ENCODE data around the gene BHLHA15. TPM values are rescaled to one million over a fixed set of nuclear protein-coding genes. Genes with fewer than 3 reads are reported as not detected.

The BHLHA15 gene
- total RNA-seq, 1 experiment from 2014 or later: 5.2 TPM

- no peaks in the 10 kb centered on the region for H4K20me1 ChIP-seq (ENCODE audit: insufficient read depth)
- intact Hi-C loops (cut with micrococcal nuclease): no loop called here
- H3K4me1 ChIP-seq (ENCODE audit: control insufficient read depth in 1 of 2, insufficient read depth in 2 of 2, low read length in 2 of 2): no peaks in the 10 kb centered on the region
- ATAC-seq (no peak), DNase-seq (ENCODE audit: low read depth, low spot score) (no peak)
- no peak overlapping the region for H3K9ac ChIP-seq (ENCODE audit: low read length)
- peaks cover 0 to 4% of the 10 kb centered on the region in 2 experiments; a peak in 1 of 4 replicates for H3K36me3 ChIP-seq (ENCODE audit: control insufficient read depth in 1 of 2, insufficient read depth in 2 of 2, low read length in 2 of 2)
- TF ChIP-seq ZNF274 (IDR thresholded peaks at IDR 0.05; ENCODE audit: low read depth, low read length) (no peak), EZH2 (IDR thresholded peaks at IDR 0.05) (no peak), EZH2phosphoT487 (IDR thresholded peaks at IDR 0.05; ENCODE audit: borderline replicate concordance) (no peak), MAX (IDR thresholded peaks at IDR 0.05) (no peak), ELF1 (IDR thresholded peaks at IDR 0.05; ENCODE audit: borderline replicate concordance, low read depth) (no peak), CBX3 (IDR thresholded peaks at IDR 0.05; ENCODE audit: low read depth) (no peak), YY1 (IDR thresholded peaks at IDR 0.05; ENCODE audit: extremely low read depth, insufficient replicate concordance, low read depth, low read length) (no peak), TCF7L2 (IDR thresholded peaks at IDR 0.05; ENCODE audit: borderline replicate concordance, extremely low read depth, insufficient read depth, insufficient read length) (no peak), SIN3A (IDR thresholded peaks at IDR 0.05; ENCODE audit: low read depth) (no peak), FOSL1 (IDR thresholded peaks at IDR 0.05; ENCODE audit: low read depth) (no peak), RAD21 (IDR thresholded peaks at IDR 0.05; ENCODE audit: low read depth) (no peak), ZFX (IDR thresholded peaks at IDR 0.05) (no peak), ATF3 (IDR thresholded peaks at IDR 0.05) (no peak), EGR1 (IDR thresholded peaks at IDR 0.05; ENCODE audit: low read depth) (no peak), CTCF (IDR thresholded peaks at IDR 0.05 in 2 of 3, conservative IDR thresholded peaks at IDR 0.05 in 1 of 3; ENCODE audit: borderline replicate concordance in 1 of 3, insufficient read depth in 1 of 3, low read depth in 2 of 3, low read length in 2 of 3) (no peak), ZBTB33 (IDR thresholded peaks at IDR 0.05; ENCODE audit: extremely low read depth, insufficient replicate concordance, low read length) (no peak), SRF (IDR thresholded peaks at IDR 0.05; ENCODE audit: low read depth) (no peak), CEBPB (IDR thresholded peaks at IDR 0.05; ENCODE audit: low read depth) (no peak), POLR2AphosphoS5 (IDR thresholded peaks at IDR 0.05; ENCODE audit: low read depth, low read length) (no peak)
- H3K9me2 ChIP-seq (ENCODE audit: insufficient read depth): no peaks in the 10 kb centered on the region
- RAD21 ChIA-PET (ENCODE audit: low non-redundant PET in 1 of 2, low total read pairs in 2 of 2, uncharacterized antibody in 2 of 2, unreplicated experiment in 2 of 2): no interaction called here
- no peak overlapping the region for H3K27ac ChIP-seq (ENCODE audit: low read depth, low read length)
- no TSS peak for BruUV-seq (replicated peaks)
- H3K27me3 ChIP-seq (ENCODE audit: insufficient read depth, low read length): no peaks in the 10 kb centered on the region
- POLR2A ChIA-PET: no interaction called here
- peaks cover 7% of the 10 kb centered on the region; the same call in 1 of the 2 replicates for H3K79me2 ChIP-seq (ENCODE audit: insufficient read depth, low read length)
- CTCF ChIA-PET: no interaction called here
- no peak overlapping the region for H3K4me2 ChIP-seq (ENCODE audit: low read length)
- H3K9me3 ChIP-seq (ENCODE audit: control insufficient read depth in 1 of 2, insufficient read depth in 1 of 2, low read depth in 1 of 2, low read length in 2 of 2): no peaks in the 10 kb centered on the region
- no peak overlapping the region for H3K4me3 ChIP-seq (replicated peaks in 1 of 2; ENCODE audit: low read depth in 1 of 2, low read length in 2 of 2)
- no peak overlapping the region for H2AFZ ChIP-seq (ENCODE audit: low read depth, low read length, poor library complexity, severe bottlenecking)
These were observed 14.3 kb upstream of the BHLHA15 start for GRCh38 chr7:98196706-98197605.
